GM19324 (cell line): ENCODE results near the gene NTHL1.
"Not testable (repeated sequence)": the region's sequence is repeated elsewhere in the genome, so short reads cannot be mapped to it uniquely, and the experiment has no call there.

ENCODE experiments used
- ATAC-seq: cut with Tn5 transposase; IDR thresholded peaks from one replicate; pipeline ENCODE4 v1.9.1; 2021; ENCODE audit warnings: mild to moderate bottlenecking, moderate library complexity; ENCODE audit not compliant: unreplicated experiment, low FRiP score

The NTHL1 gene

GRCh38 chr16:2011726-2012125 is 35.9 kb downstream of the NTHL1 start:
- not testable (repeated sequence) for ATAC-seq

GRCh38 chr16:2009791-2010510 is 37.7 kb downstream of the NTHL1 start, which contains the start of gene ZNF598:
ZNF598 (minus strand) TSS chr16:2009821.
- peak; percentile 84 for ATAC-seq

- ATAC-seq = peak; percentile 41
Measured at GRCh38 chr16:2009164-2009711, 38.4 kb downstream of the NTHL1 start.

GRCh38 chr16:2008631-2009163 is 38.9 kb downstream of the NTHL1 start:
- ATAC-seq = no peak

- no peak for ATAC-seq
Measured at GRCh38 chr16:2008009-2008526, 39.6 kb downstream of the NTHL1 start.

- no peak for ATAC-seq
Measured at GRCh38 chr16:2007081-2007836, 40.4 kb downstream of the NTHL1 start.

GRCh38 chr16:2006317-2006716 is 41.3 kb downstream of the NTHL1 start:
- ATAC-seq = no peak

GRCh38 chr16:2005646-2006045 is 42.0 kb downstream of the NTHL1 start:
- ATAC-seq = no peak

- ATAC-seq = no peak
Measured at GRCh38 chr16:2004795-2005517, 42.7 kb downstream of the NTHL1 start.

GRCh38 chr16:2003827-2004641 is 43.6 kb downstream of the NTHL1 start:
- peak; percentile 37 for ATAC-seq

- ATAC-seq = no peak
Measured at GRCh38 chr16:2003231-2003826, 44.3 kb downstream of the NTHL1 start.

GRCh38 chr16:2002406-2003230 is 45.0 kb downstream of the NTHL1 start:
- no peak for ATAC-seq

GRCh38 chr16:2001456-2002355 is 45.9 kb downstream of the NTHL1 start:
- ATAC-seq = no peak

GRCh38 chr16:2001035-2001434 is 46.6 kb downstream of the NTHL1 start:
- ATAC-seq = no peak

- ATAC-seq = no peak
Measured at GRCh38 chr16:1999866-2000514, 47.6 kb downstream of the NTHL1 start.

- ATAC-seq = no peak
Measured at GRCh38 chr16:1998852-1999801, 48.5 kb downstream of the NTHL1 start.
